Measurements from ENCODE around the gene PPP1R12B. TPM values are rescaled to one million over a fixed set of nuclear protein-coding genes. Genes with fewer than 3 reads are reported as not detected.
"Not testable (repeated sequence)": the region's sequence is repeated elsewhere in the genome, so short reads cannot be mapped to it uniquely, and the experiment has no call there.

Gene PPP1R12B
- total RNA-seq, 1 donor from 2014 or later: 21.8 TPM

DNA sequence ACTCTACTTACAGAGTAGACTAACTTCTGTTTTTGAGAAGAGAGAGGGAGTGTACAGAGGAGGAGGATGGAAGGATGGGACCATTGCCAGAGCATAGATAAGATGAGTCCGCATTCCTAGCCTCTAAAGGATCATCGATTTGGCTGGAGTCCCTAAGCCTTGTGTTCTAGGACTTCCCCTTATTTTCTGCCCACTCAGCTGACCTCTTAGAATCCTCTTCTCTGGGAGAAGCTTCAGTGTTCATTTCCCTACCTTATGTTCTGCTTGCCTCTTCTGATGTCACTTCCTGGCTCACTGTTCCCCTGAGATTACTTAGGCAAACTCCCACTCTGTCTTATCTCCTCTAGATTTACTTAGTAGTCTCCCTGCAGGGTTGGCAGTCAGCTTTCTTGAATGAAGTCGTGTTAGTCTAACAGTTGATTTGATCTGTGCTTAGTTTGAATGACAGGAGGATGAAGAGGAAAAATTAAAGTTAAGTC lies 205.1 kb downstream of the PPP1R12B start:
- H3K27me3 Mint-ChIP-seq (ENCODE audit: insufficient read depth, low read depth): no peaks in the 10 kb centered on the region
- no peak for DNase-seq (ENCODE audit: low spot score)
- no peaks in the 10 kb centered on the region for H3K9me3 Mint-ChIP-seq
- Histone ChIP-seq H3F3A (ENCODE audit: low read depth) (no peaks in the 10 kb centered on the region), H4K20me1 (ENCODE audit: low read depth) (no peaks in the 10 kb centered on the region), H2AFZ (replicated peaks) (no peak overlapping the region), H3K27me3 (no peaks in the 10 kb centered on the region), H3K36me3 (no peaks in the 10 kb centered on the region), H3K27ac (no peak overlapping the region), H3K79me2 (ENCODE audit: low read depth) (no peaks in the 10 kb centered on the region), H3K4me1 (no peaks in the 10 kb centered on the region), H3K4me3 (no peak overlapping the region), H3K9ac (no peak overlapping the region), H3K9me3 (ENCODE audit: low read depth) (no peaks in the 10 kb centered on the region), H3K4me2 (no peak overlapping the region)
- no peak overlapping the region for H3K27ac Mint-ChIP-seq
- TF ChIP-seq, protein P1, sequence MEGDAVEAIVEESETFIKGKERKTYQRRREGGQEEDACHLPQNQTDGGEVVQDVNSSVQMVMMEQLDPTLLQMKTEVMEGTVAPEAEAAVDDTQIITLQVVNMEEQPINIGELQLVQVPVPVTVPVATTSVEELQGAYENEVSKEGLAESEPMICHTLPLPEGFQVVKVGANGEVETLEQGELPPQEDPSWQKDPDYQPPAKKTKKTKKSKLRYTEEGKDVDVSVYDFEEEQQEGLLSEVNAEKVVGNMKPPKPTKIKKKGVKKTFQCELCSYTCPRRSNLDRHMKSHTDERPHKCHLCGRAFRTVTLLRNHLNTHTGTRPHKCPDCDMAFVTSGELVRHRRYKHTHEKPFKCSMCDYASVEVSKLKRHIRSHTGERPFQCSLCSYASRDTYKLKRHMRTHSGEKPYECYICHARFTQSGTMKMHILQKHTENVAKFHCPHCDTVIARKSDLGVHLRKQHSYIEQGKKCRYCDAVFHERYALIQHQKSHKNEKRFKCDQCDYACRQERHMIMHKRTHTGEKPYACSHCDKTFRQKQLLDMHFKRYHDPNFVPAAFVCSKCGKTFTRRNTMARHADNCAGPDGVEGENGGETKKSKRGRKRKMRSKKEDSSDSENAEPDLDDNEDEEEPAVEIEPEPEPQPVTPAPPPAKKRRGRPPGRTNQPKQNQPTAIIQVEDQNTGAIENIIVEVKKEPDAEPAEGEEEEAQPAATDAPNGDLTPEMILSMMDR (IDR thresholded peaks at IDR 0.05): no peak
- no peak for TF ChIP-seq EZH2phosphoT487 (IDR thresholded peaks at IDR 0.05)
- no peaks in the 10 kb centered on the region for H3K36me3 Mint-ChIP-seq
- H3K4me3 Mint-ChIP-seq: no peak overlapping the region
- peaks cover 2% of the 10 kb centered on the region for H3K4me1 Mint-ChIP-seq

GRCh38 chr1:202554619-202555018 lies 206.1 kb downstream of the PPP1R12B start:
- H3K4me3 Mint-ChIP-seq; H3K27me3 ChIP-seq; H3K79me2 ChIP-seq (ENCODE audit: low read depth); H3F3A ChIP-seq (ENCODE audit: low read depth); H3K36me3 ChIP-seq; H3K4me1 Mint-ChIP-seq; H3K36me3 Mint-ChIP-seq; H3K27me3 Mint-ChIP-seq (ENCODE audit: insufficient read depth, low read depth); H3K27ac Mint-ChIP-seq; H3K9me3 ChIP-seq (ENCODE audit: low read depth); H3K4me1 ChIP-seq; DNase-seq (ENCODE audit: low spot score); H2AFZ ChIP-seq (replicated peaks); H3K4me3 ChIP-seq; H3K27ac ChIP-seq; H4K20me1 ChIP-seq (ENCODE audit: low read depth); H3K9ac ChIP-seq; H3K4me2 ChIP-seq; H3K9me3 Mint-ChIP-seq: not testable (repeated sequence)

DNA sequence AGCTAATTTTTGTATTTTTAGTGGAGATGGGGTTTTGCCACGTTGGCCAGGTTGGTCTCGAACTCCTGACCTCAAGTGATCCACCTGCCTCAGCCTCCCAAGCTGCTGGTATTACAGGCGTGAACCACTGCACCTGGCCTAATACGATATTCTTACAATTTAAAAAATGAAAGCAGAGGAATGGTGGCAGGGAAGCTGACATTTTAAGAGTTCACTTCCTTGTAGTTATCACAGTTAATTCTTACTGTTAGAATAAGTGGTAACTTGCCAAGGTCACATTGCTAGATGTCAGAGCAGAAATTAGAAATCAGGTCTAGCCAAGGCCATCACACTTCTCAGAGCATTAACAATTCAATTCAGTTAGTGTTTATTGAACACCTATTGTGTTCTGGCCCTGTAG lies 207.5 kb downstream of the PPP1R12B start:
- not testable (repeated sequence) for H3K27ac ChIP-seq; H3K79me2 ChIP-seq (ENCODE audit: low read depth); H3K27ac Mint-ChIP-seq; H3K36me3 Mint-ChIP-seq; H3K9ac ChIP-seq; H3K9me3 ChIP-seq (ENCODE audit: low read depth); H3K4me1 ChIP-seq; DNase-seq (ENCODE audit: low spot score); H3K4me2 ChIP-seq; H3K9me3 Mint-ChIP-seq; H3K27me3 Mint-ChIP-seq (ENCODE audit: insufficient read depth, low read depth); H3K36me3 ChIP-seq; H3K4me1 Mint-ChIP-seq; H4K20me1 ChIP-seq (ENCODE audit: low read depth); H3K4me3 ChIP-seq; H3K27me3 ChIP-seq; H2AFZ ChIP-seq (replicated peaks); H3K4me3 Mint-ChIP-seq; H3F3A ChIP-seq (ENCODE audit: low read depth)

- H3K4me3 Mint-ChIP-seq; H3K27me3 ChIP-seq; H3K9me3 ChIP-seq (ENCODE audit: low read depth); H3K4me2 ChIP-seq; H3K36me3 ChIP-seq; H3K4me1 Mint-ChIP-seq; H3K9me3 Mint-ChIP-seq; H3K79me2 ChIP-seq (ENCODE audit: low read depth); H2AFZ ChIP-seq (replicated peaks); H3K9ac ChIP-seq; DNase-seq (ENCODE audit: low spot score); H3K27ac Mint-ChIP-seq; H3K4me3 ChIP-seq; H3K36me3 Mint-ChIP-seq; H4K20me1 ChIP-seq (ENCODE audit: low read depth); H3K27me3 Mint-ChIP-seq (ENCODE audit: insufficient read depth, low read depth); H3F3A ChIP-seq (ENCODE audit: low read depth); H3K27ac ChIP-seq: not testable (repeated sequence)
- peaks cover 18% of the 10 kb centered on the region for H3K4me1 ChIP-seq
These were observed 209.2 kb downstream of the PPP1R12B start for GRCh38 chr1:202557662-202558061.

- no peak overlapping the region for H3K4me2 ChIP-seq
- no peaks in the 10 kb centered on the region for H3K9me3 ChIP-seq (ENCODE audit: low read depth)
- H3K36me3 ChIP-seq: no peaks in the 10 kb centered on the region
- no peak overlapping the region for H3K27ac Mint-ChIP-seq
- no peak overlapping the region for H3K4me3 Mint-ChIP-seq
- H3F3A ChIP-seq (ENCODE audit: low read depth): no peaks in the 10 kb centered on the region
- no peaks in the 10 kb centered on the region for H3K9me3 Mint-ChIP-seq
- no peaks in the 10 kb centered on the region for H3K27me3 Mint-ChIP-seq (ENCODE audit: insufficient read depth, low read depth)
- no peak overlapping the region for H2AFZ ChIP-seq (replicated peaks)
- no peak overlapping the region for H3K9ac ChIP-seq
- H3K79me2 ChIP-seq (ENCODE audit: low read depth): no peaks in the 10 kb centered on the region
- TF ChIP-seq, protein P1 (IDR thresholded peaks at IDR 0.05): no peak
- no peak for TF ChIP-seq EZH2 (IDR thresholded peaks at IDR 0.05)
- no peak for TF ChIP-seq EZH2phosphoT487 (IDR thresholded peaks at IDR 0.05)
- peaks cover 19% of the 10 kb centered on the region for H3K4me1 ChIP-seq
- no peak overlapping the region for H3K4me3 ChIP-seq
- H3K27ac ChIP-seq: no peak overlapping the region
- no peak for DNase-seq (ENCODE audit: low spot score)
- no peaks in the 10 kb centered on the region for H3K36me3 Mint-ChIP-seq
- no peaks in the 10 kb centered on the region for H4K20me1 ChIP-seq (ENCODE audit: low read depth)
- peaks cover 4% of the 10 kb centered on the region for H3K4me1 Mint-ChIP-seq
- no peaks in the 10 kb centered on the region for H3K27me3 ChIP-seq
These were observed 212.7 kb downstream of the PPP1R12B start for GRCh38 chr1:202561240-202561639.

Data from neural progenitor cell (in vitro differentiated cells).